Sciatic nerve (tissue), 2 donors: ENCODE measurements around the gene MANSC4. TPM values are rescaled to one million over a fixed set of nuclear protein-coding genes. Genes with fewer than 3 reads are reported as not detected.

Experiments
- ATAC-seq: fragments of 200-7000 bp; cut with Tn5 transposase; one replicate; pipeline ENCODE4 v1.9.1; 2020; ENCODE audit warnings: mild to moderate bottlenecking, moderate library complexity
- DNase-seq: peaks from one replicate; pipeline ENCODE4 v3.0.0-alpha.2; 2020; ENCODE audit warnings: low spot score
- intact Hi-C: fragments of 100-400 bp; cut with DNase I; formaldehyde crosslinking; loops from one replicate; pipeline ENCODE4 v1.14.2; 2022
- total RNA-seq: library from RNA; stranded (reverse); fragmentation: NEBNext Ultra II Directional; extraction: Animal tissue kit (Norgen Biotek cat#: 25700); gene quantifications from one replicate; pipeline ENCODE4 v1.2.1, GENCODE V29; 2021
- donor health status: DM: no; HTN: no; CAD: no.
- donor health status: DM: no; HTN: no; CAD: no.

Gene MANSC4
- total RNA-seq: not detected

- ATAC-seq (peak; percentile 82), DNase-seq (peak; percentile 83)
- intact Hi-C loops: no loop called here
Observed at GRCh38 chr12:27779920-27780611, at the start of gene MANSC4, which contains the start of gene KLHL42. Gene MANSC4 (minus strand): TSS chr12:27780236. CDS start chr12:27771276, 8,960 bp downstream. Gene KLHL42 (plus strand): TSS chr12:27780233. CDS start chr12:27780331, 98 bp downstream.

- intact Hi-C loops: loop anchor here (10.0 kb wide), 1 partner anchor 93 kb away; no protein-coding TSS in a partner anchor
- DNase-seq (no peak), ATAC-seq (no peak)
Observed at GRCh38 chr12:27828196-27828595, 48.2 kb upstream of the MANSC4 start.

- intact Hi-C loops: loop anchor here (10.0 kb wide), 1 partner anchor 91 kb away; no protein-coding TSS in a partner anchor
- no peak for ATAC-seq
- DNase-seq: no peak
Observed at GRCh38 chr12:27826076-27826475, 46.0 kb upstream of the MANSC4 start.

- ATAC-seq (no peak), DNase-seq (no peak)
- intact Hi-C loops: loop anchor here (10.0 kb wide), 1 partner anchor 89 kb away; no protein-coding TSS in a partner anchor
Observed at GRCh38 chr12:27824126-27824842, 44.2 kb upstream of the MANSC4 start.

DNA sequence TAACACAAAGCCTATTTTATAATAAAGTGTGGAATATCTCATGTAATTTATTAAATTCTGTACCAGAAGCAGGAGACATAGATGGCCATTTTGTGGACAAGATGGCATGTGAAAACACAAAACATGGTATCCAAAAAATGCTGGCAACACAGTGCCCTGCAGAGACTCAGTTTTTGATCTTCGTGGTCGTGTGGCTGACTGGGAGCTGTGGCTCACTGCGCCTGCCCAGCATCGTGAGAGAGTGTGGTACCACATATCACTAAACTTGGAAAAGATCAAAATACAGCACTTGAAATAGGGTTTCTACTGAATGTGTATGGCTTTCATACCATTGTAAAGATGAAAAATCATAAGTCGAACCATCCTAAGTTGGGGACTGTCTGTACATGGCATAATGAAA lies 43.0 kb upstream of the MANSC4 start:
- no peak for ATAC-seq
- intact Hi-C loops: loop anchor here (10.0 kb wide), 1 partner anchor 88 kb away; no protein-coding TSS in a partner anchor
- DNase-seq: no peak

DNA sequence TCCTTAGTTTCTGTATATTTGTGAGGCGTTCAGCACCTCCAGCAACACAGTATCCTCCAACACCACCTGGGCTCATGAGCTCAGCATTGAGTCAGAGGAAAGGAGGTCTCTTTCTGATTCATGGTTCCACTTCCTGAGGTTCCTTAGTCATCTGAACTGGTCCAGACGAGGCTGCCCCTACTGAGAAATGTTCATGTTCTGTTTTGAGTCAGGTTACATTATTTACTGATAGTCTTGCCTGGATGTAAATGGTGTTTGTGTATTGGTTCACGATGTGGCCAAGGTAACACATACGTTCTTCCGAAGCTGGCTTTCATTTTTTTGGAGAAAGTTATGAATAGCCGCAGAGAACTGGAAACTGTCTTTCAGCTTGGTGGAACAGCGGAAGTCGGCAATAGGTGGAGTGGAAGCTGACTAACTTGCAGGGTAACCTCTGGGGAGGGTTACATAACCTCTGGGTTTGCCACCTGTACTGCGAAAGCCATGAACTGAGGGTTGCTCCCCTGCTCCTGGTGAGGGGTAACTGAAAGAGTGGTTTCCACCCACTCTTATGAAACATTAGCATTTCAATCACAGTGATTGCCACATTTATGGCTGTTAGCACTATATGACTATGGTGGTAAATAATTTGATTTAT lies 42.2 kb upstream of the MANSC4 start:
- ATAC-seq (no peak), DNase-seq (no peak)
- intact Hi-C loops: loop anchor here (10.0 kb wide), 1 partner anchor 87 kb away; no protein-coding TSS in a partner anchor

DNA sequence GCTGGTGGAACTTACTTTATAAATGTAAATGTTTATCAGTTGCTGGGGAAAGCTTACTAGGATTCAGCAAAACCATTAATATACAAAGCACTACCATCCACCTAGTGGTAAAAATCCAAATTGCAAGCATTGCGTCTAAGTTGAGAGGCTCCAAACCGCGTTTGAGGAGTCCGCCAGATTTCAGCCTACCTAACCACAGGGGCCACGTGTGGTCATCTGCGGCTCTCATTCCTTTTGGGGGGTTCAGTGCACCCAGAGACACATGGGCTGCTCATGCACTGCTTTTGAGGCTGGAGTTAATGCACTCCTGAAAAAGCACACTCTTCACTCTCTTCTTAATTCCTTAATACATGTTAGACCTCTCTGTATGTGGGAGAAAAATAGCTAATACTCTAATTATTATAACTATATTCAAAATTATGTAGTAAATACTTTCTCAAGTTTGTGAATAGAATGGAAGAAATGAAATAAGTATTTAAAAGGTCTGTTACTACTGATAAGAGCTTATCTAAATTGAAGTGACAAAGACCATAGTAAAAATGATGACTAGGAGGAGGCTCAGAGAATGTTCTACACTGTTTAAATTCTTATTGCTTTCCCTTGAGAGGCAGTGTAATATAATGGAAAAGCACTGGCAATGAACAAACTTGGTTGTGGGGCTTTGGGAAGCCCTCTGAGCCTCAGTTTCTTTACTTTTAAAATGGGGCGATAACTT lies 41.4 kb upstream of the MANSC4 start:
- intact Hi-C loops: loop anchor here (10.0 kb wide), 1 partner anchor 87 kb away; no protein-coding TSS in a partner anchor
- peak; percentile 85 for ATAC-seq
- no peak for DNase-seq

DNA sequence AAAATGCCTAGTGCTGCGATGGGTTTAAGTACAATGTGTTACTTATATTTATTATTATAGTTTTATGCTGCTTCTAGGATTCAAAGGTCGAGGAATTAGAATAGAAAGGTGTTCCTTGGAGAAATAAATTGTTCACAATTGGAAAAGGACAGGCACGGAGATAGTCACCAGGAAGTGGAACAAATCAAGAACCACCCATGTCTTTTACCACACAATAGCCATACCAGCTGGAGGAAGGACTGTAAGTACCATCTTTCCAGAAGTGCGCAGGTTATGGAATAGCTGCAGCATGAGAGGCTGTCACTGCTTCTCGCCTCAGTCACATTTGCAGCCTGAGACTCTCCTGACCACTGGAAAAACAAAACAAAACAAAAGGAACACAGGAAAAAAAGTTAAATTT lies 40.5 kb upstream of the MANSC4 start:
- intact Hi-C loops: loop anchor here (10.0 kb wide), 1 partner anchor 86 kb away; no protein-coding TSS in a partner anchor
- no peak for DNase-seq
- ATAC-seq: no peak

DNA sequence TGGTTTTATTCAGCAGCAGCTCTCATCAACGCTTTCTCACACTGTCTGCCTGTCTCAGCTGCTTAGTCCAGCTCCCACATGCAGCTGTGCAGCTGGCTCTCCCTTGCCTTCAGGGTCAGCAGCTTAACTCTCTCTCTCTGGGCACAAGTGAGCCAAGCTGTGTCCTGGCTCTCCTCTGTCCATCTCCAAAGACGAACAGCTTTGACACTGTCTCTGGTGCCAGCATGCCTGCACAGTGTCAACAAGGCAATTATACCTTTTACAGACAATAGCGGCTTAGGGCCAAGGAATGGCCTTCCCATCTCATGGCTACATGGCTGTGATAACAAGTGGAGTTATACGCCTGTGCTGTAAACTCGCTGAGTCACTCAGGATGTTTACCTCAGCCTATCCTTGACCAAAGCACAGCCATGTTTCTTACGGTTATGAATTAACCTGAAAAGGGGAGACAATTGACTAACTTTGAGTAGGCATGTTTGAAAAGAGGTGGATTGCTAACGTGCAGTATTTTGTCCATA lies 38.4 kb upstream of the MANSC4 start:
- ATAC-seq: no peak
- intact Hi-C loops: no loop called here
- DNase-seq: no peak

- intact Hi-C loops: no loop called here
- ATAC-seq (no peak), DNase-seq (no peak)
Observed at GRCh38 chr12:27817766-27818165, 37.7 kb upstream of the MANSC4 start.

- no peak for ATAC-seq
- intact Hi-C loops: no loop called here
- no peak for DNase-seq
Observed at GRCh38 chr12:27814851-27815591, 35.0 kb upstream of the MANSC4 start.

DNA sequence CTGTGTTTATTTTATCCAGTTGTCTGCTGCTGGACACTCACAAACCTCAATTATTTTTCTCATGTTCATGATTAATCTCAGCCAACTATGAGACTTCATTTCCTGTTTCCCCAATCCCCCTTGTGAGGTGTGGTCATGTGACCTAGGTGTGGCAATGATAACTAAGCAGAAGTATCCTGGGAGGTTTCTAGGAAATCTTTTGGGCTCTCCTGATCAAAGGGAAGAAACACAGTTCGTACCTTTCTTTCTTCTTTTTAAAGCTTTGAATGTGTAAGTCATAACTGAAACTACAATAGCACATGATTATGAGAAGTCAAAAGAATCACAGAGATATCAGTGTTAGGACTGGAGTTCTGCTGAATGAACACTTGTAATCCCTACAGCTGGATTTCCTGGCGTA lies 34.4 kb upstream of the MANSC4 start:
- no peak for DNase-seq
- no peak for ATAC-seq
- intact Hi-C loops: no loop called here

DNA sequence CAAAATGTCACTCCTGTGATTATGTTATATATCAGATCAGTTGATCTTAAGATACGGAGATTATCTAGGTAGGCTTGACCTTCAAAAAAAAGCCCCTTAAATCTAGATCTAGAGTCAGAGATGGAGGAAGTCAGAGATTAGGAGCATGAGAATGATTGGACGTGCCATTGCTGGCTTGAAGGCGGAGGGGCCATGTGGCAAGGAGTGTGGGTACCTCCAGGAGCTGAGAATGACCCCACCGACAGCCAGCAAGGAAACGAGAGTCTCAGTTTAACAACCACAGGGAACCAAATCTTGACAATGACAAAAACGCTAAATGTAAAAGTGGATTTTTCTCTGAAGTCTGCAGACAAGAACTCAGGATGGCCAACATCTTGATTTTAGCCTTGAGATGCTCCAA lies 32.5 kb upstream of the MANSC4 start:
- ATAC-seq: no peak
- intact Hi-C loops: no loop called here
- DNase-seq: no peak

GRCh38 chr12:27810756-27811155 lies 30.7 kb upstream of the MANSC4 start:
- DNase-seq (no peak), ATAC-seq (no peak)
- intact Hi-C loops: no loop called here

DNA sequence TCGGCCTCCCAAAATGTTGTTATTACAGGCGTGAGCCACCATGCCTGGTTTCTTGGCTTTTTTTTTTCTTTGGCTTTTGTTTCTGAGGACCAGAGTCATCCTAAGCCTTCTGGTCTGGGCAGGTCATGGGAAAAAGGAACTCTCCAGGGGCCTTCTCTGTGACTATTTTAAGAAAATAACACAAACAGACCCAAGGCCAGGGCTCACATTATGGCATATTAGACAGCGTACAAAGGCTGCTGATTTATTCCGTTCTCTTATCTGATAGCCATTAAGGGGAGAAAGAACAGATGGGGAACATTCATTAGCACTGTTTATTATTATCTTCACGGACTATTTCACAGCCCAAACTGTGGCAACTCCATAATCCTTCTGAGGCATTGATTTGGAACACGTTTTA lies 28.8 kb upstream of the MANSC4 start:
- ATAC-seq (no peak), DNase-seq (no peak)
- intact Hi-C loops: no loop called here

GRCh38 chr12:27807063-27807703 lies 27.1 kb upstream of the MANSC4 start:
- ATAC-seq (no peak), DNase-seq (no peak)
- intact Hi-C loops: no loop called here

DNA sequence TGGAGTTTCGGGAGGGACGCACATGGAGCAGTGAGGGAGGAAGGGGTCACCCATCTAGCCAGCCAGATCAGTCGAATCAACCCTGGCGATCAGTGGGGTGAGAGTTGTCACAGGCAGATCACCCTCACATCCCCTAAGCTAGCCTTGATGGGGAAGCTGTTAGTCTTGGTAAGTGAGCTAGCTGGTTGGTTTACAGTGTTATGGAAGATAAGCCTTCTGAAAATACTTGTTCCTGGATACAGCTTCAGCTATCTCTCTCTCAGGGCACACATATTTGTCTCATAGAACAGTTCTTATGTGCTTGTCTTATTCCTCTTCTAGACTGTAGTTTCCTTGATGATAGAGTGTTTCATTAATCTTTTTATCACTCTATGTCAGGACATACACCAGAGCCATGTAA lies 26.2 kb upstream of the MANSC4 start:
- intact Hi-C loops: no loop called here
- DNase-seq: no peak
- ATAC-seq: no peak

DNA sequence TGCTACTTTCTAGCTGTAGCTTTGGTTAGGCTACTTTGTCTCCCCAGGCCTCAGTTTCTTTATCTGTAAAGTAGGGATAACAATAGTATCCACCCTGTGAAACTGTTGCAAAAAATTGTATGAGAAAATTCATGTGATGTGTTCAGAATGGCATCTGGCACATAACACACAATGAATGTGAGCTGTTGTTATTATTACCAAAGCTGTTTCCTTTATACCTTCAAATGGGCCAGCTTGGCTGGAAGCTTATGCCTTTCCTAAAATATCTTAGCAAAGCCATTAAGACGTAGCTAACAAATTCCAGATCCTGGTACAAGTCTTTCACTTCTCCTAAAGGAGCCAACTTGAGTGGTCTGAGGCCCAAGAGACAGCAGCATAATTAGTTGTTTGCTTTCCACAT lies 25.2 kb upstream of the MANSC4 start:
- ATAC-seq (no peak), DNase-seq (no peak)
- intact Hi-C loops: no loop called here
